ENCODE measurements around the gene RAB24.

Gene RAB24

GRCh38 chr5:177275883-177276282 lies 27.6 kb downstream of the RAB24 start:
- no peak for TF ChIP-seq CTCF (IDR thresholded peaks at IDR 0.05; ENCODE audit: low read depth, low read length)
- no peak for DNase-seq (ENCODE audit: low read depth, low spot score)
- in situ Hi-C loops (cut with HindIII; ENCODE audit: low sequenced_read_pairs), result no loop called here
- H3K4me3 ChIP-seq (ENCODE audit: low read depth, low read length), result no peak overlapping the region

- in situ Hi-C loops (cut with HindIII; ENCODE audit: low sequenced_read_pairs), result no loop called here
- H3K4me3 ChIP-seq (ENCODE audit: low read depth, low read length), result no peak overlapping the region
- DNase-seq (ENCODE audit: low read depth, low spot score), result no peak
- no peak for TF ChIP-seq CTCF (IDR thresholded peaks at IDR 0.05; ENCODE audit: low read depth, low read length)
Observed at GRCh38 chr5:177271113-177271512, 32.4 kb downstream of the RAB24 start.

- no peak for DNase-seq (ENCODE audit: low read depth, low spot score)
- in situ Hi-C loops (cut with HindIII; ENCODE audit: low sequenced_read_pairs), result no loop called here
- TF ChIP-seq CTCF (IDR thresholded peaks at IDR 0.05; ENCODE audit: low read depth, low read length), result no peak
- no peak overlapping the region for H3K4me3 ChIP-seq (ENCODE audit: low read depth, low read length)
Observed at GRCh38 chr5:177270653-177271052, 32.9 kb downstream of the RAB24 start.

- DNase-seq (ENCODE audit: low read depth, low spot score), result no peak
Observed at GRCh38 chr5:177269976-177270375, 33.5 kb downstream of the RAB24 start.

GRCh38 chr5:177269232-177269895 lies 34.2 kb downstream of the RAB24 start:
- in situ Hi-C loops (cut with HindIII; ENCODE audit: low sequenced_read_pairs), result no loop called here
- H3K4me3 ChIP-seq (ENCODE audit: low read depth, low read length), result no peak overlapping the region
- no peak for DNase-seq (ENCODE audit: low read depth, low spot score)
- TF ChIP-seq CTCF (IDR thresholded peaks at IDR 0.05; ENCODE audit: low read depth, low read length), result no peak

More at GRCh38 chr5:177269976-177270375, 33.5 kb downstream of the RAB24 start:
- in situ Hi-C loops (cut with HindIII; ENCODE audit: low sequenced_read_pairs), result no loop called here
- H3K4me3 ChIP-seq (ENCODE audit: low read depth, low read length), result no peak overlapping the region
- TF ChIP-seq CTCF (IDR thresholded peaks at IDR 0.05; ENCODE audit: low read depth, low read length), result no peak

- DNase-seq (ENCODE audit: low read depth, low spot score), result no peak
- in situ Hi-C loops (cut with HindIII; ENCODE audit: low sequenced_read_pairs), result no loop called here
- no peak for TF ChIP-seq CTCF (IDR thresholded peaks at IDR 0.05; ENCODE audit: low read depth, low read length)
- no peak overlapping the region for H3K4me3 ChIP-seq (ENCODE audit: low read depth, low read length)
Observed at GRCh38 chr5:177265395-177265794, 38.1 kb downstream of the RAB24 start.

All from astrocyte of the spinal cord (primary cell).